Hematopoietic multipotent progenitor cell treated with erythropoietin and hydrocortisone succinate and interleukin-3 and kit ligand, for 15 days (in vitro differentiated cells): ENCODE measurements around the gene SRA1.

Experiments
- DNase-seq: peaks from one replicate; pipeline ENCODE4 v3.0.0-alpha.2; 2015; ENCODE audit warnings: low spot score

Gene SRA1

DNA sequence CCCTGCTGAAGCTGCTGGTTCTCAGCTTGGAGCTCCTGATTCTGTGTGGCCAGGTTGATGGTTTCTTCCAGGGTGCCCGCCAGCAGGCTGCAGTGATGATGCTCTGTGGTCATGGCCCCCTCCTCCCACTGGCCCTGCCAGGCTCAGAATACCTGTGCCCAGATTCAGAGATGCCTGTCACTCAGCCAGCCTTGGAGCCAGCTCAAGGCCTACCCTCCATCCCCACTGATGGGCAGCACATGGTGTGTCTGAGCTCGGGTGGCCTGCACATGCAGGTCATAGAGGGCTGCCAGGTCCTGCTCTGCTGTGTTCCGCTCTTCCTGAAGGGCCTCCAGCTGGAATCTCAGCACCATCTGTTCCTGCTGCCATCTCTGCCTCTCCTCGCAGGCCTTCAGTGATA, 12.8 kb upstream of the SRA1 start:
- DNase-seq, result no peak

DNA sequence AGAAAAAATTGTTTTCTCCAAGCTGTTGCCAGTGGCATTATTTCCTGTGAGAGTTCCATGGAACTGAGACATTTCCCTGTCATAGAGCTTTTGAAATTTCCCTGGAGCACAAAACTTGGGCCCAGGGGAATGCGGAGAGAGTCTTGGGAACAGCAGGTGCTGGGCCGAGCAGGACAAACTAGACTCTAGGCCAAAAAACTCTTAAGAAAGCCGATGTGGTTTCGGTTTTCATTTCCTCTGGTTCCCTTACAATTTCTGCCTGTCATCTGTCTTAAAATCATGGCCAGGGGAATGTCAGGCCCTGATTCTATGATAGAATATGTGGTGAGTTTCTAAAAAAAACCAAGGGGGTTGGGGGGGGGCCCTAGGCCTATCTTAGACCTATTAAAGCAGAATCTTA, 11.9 kb upstream of the SRA1 start:
- DNase-seq, result no peak

DNA sequence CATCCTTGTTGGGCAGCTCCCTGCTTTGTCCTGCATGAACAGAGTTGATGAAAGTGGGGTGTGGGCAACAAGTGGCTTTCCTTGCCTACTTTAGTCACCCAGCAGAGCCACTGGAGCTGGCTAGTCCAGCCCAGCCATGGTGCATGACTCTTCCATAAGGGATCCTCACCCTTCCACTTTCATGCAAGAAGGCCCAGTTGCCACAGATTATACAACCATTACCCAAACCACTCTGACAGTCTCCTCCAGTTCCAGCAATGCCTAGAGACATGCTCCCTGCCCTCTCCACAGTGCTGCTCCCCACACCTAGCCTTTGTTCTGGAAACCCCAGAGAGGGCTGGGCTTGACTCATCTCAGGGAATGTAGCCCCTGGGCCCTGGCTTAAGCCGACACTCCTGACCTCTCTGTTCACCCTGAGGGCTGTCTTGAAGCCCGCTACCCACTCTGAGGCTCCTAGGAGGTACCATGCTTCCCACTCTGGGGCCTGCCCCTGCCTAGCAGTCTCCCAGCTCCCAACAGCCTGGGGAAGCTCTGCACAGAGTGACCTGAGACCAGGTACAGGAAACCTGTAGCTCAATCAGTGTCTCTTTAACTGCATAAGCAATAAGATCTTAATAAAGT, 11.3 kb upstream of the SRA1 start:
- DNase-seq, result no peak

DNA sequence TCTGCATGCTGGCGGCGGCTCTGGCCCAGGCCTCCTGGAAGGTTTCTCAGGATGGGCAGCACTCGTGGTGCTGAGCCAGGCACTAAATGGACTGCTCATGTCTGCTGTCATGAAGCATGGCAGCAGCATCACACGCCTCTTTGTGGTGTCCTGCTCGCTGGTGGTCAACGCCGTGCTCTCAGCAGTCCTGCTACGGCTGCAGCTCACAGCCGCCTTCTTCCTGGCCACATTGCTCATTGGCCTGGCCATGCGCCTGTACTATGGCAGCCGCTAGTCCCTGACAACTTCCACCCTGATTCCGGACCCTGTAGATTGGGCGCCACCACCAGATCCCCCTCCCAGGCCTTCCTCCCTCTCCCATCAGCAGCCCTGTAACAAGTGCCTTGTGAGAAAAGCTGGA, 10.6 kb upstream of the SRA1 start:
- DNase-seq, result no peak

DNA sequence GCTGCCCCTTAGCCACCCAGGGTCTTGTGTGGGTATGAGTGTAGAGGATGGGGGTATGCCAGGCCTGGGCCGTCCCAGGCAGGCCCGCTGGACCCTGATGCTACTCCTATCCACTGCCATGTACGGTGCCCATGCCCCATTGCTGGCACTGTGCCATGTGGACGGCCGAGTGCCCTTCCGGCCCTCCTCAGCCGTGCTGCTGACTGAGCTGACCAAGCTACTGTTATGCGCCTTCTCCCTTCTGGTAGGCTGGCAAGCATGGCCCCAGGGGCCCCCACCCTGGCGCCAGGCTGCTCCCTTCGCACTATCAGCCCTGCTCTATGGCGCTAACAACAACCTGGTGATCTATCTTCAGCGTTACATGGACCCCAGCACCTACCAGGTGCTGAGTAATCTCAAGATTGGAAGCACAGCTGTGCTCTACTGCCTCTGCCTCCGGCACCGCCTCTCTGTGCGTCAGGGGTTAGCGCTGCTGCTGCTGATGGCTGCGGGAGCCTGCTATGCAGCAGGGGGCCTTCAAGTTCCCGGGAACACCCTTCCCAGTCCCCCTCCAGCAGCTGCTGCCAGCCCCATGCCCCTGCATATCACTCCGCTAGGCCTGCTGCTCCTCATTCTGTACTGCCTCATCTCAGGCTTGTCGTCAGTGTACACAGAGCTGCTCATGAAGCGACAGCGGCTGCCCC, 10.0 kb upstream of the SRA1 start:
- no peak for DNase-seq

DNA sequence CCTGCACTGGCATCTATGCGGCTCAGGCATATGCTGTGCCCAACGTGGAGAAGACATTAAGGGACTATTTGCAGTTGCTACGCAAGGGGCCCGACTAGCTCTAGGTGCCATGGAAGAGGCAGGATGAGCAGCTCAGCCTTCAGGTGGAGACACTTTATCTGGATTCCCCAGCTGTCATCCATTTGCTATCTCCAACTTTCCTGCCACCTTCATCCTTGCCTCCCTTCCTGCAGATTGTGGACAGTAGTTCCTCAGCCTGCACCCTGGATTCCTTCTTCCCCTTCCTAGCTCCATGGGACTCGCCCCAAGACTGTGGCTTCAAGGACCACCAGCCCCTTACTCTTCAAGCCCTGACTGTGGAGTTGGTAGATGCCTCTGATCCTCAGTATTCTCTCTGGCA, 9.4 kb upstream of the SRA1 start:
- no peak for DNase-seq

DNA sequence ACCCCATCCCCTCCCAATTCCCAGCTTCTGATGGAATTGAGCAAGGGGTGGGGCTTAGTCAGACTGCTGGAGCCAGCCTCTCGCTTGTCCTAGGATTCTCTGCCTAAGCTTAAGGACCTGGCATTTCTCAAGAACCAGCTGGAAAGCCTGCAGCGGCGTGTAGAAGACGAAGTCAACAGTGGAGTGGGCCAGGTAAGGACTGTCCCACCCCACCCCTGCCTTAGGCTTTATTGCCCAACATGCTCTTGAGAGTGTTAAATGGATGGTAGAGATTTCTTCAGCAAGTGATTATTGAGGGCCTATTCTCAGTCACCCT, 8.5 kb upstream of the SRA1 start:
- DNase-seq, result no peak

DNA sequence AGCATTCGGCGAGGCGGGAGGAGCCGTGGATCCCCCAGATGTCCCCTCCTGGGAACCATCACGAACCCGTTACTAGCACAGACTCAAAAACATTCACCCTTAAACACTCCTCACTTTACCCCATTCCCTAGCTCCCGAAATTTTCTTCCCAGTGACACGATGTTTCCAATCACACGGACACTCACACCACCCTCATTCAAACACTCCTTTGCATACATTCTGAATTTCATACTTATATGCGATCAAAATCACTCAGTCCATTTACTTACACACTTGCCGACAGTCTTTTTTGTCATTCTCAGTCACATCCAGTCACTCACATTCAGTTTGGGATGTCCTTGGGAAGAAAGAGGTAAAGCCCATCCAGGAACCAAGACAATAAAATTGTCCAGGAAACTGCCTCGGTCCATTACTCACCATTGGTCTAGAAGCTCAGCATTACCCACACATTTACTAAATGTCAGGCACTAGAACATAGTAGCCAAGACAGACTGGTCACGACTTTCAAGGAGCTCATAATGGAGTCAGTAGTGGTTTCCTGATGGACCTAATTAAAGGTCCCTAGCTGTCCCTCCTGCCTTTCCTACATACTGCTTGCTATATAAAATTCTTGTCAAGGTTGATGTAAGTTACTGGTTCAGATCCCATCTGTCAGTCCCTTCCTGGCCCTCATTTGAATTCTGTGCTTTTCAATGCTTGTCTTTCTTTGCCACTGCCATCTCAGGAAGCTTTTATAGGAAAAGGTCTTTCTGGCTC, 7.9 kb upstream of the SRA1 start:
- DNase-seq, result no peak

DNA sequence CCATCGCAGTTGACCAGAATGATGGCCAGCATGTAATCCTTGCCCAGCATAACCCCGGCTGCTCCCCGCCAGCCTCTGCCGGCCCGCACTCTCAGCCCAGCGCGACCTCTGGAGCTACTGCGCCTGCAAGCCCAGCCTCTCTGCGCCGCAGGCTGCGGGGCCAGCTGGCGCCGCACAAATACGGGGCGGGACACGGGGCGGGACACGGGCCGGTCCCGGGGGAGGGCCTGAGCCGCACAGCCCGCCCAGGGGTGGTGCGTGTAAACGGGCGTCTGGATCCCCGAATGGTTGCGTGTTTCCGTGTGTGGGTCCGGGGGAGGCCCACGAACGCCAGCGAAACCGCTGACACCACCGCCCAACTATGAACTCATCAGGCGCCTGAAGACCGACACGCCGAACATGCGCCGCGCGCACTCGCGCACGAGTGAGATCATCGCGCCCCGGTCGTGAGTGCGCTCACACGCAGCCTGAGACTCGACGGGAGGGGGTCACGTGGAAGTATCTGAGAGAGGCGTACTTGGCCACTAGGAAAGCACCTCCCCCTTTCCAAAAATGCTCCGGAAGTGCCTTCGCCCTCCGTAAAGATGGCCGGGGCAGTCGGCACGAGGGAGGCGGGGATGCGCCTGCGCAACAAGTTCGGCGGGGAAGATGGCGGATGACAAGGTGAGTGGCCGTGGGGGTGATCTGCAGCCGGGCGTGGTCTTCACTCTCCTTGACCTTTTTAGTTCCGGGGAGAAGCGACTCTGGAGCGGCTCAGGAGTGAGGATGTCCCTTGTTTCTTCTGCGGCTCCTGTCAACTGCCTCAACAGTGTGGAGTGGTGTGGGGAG, 7.1 kb upstream of the SRA1 start, which contains the start of the genes APBB3 and SLC35A4:
Gene APBB3 (minus strand): TSS at position 403 of the 828 bp plus-strand sequence. CDS start 353 bp downstream, at position 50.
Gene SLC35A4 (plus strand): TSS at position 633 of the 828 bp plus-strand sequence. CDS start 2,342 bp downstream, outside the sequence.
- peak; percentile 98 for DNase-seq

DNA sequence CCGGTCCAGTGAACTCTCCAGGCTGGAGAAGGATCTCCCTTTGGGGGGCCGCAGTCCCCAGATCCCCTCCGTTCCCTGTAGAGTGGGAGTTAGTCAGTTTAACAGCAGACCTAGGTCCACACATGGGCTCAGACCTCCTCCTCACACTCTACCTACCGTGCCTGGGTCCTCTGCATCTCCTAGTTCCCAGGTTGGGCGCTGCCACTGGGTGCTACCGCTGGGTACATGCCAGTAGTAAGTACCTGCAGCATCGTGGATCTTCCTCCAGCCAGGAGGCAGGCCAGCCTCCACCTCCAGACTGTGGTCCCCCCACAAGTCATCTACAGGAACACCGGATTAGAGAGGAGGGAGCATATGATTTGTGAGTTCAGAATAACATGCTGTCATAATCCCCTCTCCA, 6.3 kb upstream of the SRA1 start:
- DNase-seq, result no peak

DNA sequence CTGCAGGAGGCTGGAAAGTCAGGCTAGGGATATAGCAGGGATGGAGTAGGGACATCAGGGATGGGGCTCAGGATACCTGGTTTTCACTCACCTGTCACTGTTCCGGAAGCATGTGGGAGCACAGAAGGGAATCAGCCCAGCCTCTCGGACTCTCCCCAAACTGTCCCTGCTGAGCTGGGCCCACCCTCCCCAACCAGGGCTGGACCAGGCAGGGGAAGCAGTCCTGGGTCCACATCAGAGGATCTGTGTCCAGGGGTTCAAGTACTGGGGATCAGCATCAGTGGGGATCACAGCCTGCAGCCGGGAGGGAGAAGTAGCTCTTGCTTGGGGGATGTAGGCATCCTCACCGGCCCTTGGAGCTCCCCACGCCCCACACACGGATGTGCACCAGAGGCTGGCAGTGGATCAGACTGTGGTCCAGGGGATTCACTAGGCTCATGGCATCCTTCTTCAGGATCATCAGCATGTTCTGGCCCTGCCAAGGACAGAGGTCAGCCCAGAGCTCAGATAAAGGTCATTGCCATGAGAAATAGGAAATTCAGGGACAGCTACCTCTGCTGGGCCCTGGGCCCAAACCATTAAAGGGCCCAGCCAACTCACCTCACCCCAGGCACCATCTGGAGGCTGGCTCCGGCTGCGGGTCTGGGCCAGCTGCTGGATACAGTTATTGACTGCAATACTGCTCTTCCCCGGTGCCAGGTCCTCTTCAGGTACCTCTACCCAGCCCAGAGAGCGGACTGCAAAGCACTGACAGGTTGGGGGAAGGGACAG, 4.7 kb upstream of the SRA1 start:
- DNase-seq, result no peak

DNA sequence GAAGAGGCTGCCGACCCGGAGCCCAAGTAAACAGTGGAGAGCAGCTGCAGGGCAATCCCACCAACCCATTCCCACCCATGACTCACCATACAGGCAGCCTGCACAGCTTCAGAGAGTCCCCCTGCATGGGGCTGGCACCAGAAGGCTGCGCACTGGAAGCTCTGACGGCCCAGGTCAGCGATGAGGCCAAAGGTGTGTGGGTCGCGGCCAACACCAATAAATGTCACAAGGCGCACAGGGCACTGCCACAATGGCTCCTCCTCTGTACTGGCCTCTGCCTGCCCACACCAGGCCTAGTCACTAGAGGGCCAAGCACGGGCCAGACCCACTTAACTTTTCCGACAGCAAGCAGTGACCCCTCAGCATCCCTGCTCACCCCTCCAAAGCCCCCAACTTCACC, 3.0 kb upstream of the SRA1 start:
- no peak for DNase-seq

DNA sequence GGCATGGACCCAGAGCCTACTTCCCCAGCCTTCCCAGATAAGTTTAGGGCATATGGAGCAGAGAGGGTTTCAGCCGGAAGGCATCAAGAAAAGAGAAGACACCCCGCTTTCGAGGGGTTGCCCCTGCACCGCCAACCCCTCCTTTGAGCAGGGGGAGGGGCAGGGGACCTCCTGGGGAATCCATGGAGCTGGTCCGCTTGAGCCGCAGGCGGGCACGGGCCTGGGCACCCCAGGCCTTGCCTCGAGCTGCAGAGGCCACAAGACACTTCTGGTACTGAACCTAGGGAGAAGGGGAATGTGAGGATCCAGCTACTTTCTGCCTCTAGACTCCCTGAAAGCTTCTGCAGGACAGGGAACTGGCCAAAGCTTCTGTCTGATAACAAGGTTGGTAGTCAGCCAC, 1.3 kb upstream of the SRA1 start:
- DNase-seq, result no peak

DNA sequence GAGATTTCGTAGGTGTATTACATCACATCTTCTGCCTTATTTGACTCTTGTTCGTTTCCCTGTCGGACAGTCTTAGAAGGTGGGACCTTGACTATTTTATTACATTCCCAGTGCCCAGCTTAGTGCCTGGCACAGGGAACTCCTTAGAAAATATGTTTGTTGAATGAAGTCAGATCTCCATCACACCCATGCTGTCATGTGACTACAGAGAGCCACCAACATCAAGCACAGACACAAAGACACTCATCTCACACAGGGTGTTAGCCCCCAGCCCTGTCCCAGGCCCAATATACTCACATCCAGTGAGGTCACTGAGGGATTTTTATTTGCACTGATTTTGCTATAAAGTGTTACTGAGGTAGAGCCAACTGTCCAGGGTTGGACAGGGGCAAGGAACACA, 692 bp upstream of the SRA1 start:
- no peak for DNase-seq

DNA sequence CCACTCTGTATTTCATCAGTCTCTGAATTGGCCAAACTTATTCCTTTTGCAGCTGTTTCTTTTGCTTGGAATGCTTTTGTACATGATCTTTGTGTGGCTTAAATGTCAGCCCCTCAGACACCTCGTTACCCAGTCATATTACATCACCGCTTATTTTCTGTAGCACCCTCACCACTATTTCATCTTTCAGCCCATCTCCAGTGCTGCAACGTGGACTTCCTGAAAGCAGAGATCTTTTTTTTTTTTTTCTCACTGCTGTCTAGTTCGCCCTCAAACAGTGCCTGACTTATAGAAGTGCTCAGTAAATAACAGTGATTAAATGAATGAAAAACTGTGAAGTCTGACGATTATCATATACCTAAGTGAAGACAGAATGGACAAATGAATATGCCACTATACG, 835 bp downstream of the SRA1 start:
- DNase-seq, result no peak

DNA sequence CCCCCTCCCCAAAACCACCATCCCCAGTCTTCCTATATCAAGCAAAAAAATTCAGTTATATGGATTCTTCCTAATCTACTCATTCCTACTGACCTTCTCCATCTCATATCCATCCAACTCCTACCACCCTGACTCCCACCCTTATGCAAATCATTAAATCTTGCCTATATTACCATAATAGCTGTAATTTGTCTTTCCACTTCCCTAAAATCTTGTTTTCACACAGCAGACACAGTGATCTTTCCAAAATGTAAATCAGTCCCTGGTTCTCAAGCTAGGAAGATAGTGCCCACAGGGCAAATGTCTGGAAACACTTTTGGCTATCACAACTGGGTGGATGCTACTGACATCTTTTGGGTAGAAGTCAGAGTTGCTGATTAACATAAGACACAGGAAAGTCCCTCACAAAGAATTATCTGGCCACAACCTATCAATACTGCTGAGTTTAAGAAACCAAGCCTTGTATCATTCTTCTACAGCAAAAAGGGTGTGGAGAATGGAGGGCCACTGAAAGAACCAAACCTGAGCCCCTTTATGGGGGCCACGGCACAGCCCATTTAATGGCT, 1.4 kb downstream of the SRA1 start:
- peak; percentile 17 for DNase-seq

DNA sequence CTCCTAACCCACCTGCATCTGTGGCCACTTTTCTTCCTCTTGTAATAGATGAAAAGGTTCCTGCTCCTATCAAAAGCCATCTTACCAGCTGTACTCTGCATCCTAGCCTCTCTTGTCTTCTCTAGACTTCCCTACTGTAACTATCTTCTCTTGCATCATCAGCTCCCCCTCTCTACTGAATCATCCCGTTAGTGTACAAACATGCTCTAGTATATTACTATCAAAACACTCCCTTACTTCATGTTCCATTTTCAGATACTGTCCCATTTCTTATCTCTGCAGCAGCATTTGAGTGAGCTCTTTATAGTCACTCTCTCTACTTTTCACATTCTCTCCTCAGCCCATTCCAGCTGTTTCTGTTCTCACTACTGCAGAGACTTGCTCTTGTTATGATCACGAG, 2.8 kb downstream of the SRA1 start:
- peak; percentile 46 for DNase-seq

DNA sequence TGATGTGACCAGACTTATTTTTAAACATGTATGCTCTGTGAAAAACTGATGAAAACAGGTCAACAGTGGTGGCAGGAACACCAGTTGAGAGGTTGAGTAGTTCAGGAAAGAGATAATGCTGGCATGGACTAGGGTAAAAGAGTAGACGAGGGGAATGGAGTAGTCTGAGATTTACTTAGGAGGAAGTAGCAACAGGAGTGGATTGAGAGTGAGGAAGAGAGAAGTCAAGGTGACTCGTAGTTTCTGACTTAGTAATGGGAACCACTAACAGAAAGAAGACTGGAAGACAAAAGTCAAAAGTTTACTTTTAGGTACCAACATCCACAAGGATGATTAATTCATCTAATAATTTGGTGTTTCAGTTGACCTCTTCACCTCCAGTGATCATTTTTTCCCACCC, 3.6 kb downstream of the SRA1 start:
- DNase-seq, result no peak

DNA sequence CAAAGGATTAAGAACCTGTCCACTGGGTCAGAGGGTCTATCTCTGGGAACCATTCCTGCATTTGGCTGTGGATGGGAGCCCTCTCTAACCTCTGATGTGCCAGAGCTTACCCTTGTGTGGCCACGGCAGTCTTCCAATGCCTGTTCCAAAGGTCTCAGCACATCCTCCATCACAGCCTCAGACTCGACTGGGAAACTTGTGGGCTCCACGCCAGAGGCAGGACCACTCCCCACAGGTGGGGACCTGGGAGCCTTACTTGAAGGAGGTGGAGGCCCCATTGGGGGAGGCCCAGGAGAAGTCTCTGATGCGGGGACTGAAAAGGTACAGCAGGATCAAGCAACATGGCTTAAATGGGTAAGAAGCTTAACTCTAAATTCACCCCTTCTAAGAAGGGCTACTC, 5.4 kb downstream of the SRA1 start:
- no peak for DNase-seq

DNA sequence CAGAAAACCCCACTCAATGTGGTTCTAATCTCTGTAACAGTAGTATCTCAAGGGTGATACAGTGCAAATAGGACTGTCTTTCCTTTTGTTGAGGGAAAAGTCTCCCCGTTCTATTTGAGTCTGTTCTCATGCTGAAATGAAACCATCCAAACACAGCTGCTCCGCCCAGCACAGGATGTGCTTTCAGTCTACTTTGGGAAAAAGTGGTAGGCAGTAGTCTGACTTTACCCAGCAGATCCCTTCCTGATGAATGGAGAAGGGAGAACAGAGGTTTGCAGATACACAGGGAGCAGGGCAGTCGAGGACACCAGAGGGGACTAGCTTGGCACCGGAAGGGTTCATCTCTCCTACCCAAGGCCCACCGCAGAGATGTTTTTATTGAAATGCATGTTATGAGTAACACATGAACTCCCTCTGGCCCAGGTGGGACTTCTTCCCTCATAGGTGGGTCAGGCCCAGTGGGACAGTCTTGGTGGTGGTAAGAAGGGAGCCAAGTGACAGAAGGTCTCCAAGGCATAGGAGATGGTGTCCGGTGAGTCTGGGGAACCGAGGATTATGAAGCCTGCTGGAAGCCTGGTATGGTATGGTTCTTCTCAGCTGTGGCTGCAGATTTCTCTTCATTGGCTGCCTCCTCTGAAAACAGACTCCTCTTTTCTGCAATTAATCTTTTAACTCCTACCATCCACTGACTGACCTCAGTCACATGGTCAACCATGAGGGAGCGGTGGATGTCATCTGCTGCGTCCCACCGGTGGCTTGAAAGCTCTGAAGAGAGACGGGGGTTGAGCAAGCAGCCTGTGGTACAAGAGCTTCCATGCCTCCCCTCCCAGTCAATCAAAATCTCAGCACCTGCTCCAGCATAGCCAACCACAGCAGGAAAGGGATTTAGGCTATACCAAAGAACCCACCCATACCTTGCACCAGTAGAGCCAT, 6.9 kb downstream of the SRA1 start:
- no peak for DNase-seq
